Astrocyte of the hippocampus (primary cell): ENCODE data around the gene PHLPP1.
"Not testable (repeated sequence)": the region's sequence is repeated elsewhere in the genome, so short reads cannot be mapped to it uniquely, and the experiment has no call there.

ENCODE experiments used
- DNase-seq: peaks from one replicate; pipeline ENCODE4 v3.0.0; 2011; ENCODE audit warnings: low read depth, low spot score

PHLPP1 gene

DNA sequence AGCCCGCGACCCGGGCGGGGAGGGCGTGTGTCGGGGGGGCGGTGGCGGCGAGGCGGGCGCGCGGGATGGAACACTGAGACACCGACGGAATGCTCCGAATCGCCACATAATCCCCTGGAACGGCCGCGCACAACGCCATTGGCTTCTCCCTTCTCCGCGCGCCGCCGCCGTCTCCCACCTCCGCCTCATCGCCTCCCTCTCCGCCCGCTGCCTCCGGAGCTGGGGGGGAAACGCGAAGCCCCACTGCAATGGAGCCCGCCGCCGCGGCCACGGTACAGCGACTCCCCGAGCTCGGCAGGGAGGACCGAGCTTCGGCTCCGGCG, at the start of gene PHLPP1:
Gene PHLPP1 (plus strand): TSS at position 106 of the 323 bp plus-strand sequence. CDS start 143 bp downstream, at position 249.
- DNase-seq, result no peak

DNA sequence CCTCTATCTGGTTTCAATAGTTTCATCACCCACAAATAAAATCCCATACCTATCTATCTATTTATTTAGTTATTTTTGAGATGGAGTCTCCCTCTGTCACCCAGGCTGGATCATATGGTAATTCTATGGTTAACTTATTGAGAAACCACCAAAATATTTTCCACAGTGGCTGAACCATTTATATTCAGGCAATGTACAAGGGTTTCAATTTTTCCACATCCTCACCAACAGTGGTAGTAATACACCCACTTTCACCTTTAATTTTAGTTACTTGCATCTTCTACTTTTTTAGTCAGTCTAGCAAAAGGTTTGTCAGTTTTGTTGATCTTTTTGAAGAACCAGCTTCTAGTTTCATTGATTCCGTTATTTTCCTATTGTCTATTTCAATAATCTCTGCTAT, 46.1 kb upstream of the PHLPP1 start:
- no peak for DNase-seq

DNA sequence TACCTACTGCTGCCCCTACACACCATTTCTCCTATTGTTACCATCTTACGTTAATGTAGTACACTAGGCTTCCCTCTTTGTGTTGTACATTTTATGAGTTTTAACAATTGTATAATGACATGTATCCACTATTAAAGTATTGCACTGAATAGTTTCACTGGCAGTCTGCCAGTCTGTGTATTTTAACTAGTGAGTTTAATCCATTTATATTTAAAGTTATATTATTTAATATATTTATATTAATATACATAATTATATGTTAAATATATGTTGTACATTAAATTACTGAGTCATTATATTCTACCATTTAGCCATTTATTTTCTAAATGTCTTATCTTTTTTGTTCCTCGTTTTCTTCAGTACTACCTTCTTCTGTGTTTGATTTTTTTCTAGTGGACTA, 44.8 kb upstream of the PHLPP1 start:
- no peak for DNase-seq

DNA sequence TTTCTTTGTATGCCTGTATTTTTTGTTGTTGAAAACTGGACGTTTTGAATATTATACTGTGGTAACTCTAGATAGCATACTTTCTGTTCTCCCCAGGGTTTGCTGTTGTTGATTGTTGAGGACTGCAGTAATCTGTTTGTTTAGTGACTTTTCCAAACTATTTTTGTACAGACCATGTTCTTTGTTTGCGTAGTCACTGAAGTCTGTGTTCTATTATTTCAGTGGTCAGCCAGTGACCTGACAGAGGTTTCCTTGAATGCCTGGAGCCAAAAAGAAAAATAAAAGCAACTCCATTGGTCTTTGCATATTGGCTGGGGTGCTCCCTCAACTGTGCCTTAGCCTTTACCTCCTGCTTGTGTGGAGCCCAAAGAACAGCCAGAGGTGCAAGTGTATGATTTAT, 42.7 kb upstream of the PHLPP1 start:
- peak; percentile 39 for DNase-seq

DNA sequence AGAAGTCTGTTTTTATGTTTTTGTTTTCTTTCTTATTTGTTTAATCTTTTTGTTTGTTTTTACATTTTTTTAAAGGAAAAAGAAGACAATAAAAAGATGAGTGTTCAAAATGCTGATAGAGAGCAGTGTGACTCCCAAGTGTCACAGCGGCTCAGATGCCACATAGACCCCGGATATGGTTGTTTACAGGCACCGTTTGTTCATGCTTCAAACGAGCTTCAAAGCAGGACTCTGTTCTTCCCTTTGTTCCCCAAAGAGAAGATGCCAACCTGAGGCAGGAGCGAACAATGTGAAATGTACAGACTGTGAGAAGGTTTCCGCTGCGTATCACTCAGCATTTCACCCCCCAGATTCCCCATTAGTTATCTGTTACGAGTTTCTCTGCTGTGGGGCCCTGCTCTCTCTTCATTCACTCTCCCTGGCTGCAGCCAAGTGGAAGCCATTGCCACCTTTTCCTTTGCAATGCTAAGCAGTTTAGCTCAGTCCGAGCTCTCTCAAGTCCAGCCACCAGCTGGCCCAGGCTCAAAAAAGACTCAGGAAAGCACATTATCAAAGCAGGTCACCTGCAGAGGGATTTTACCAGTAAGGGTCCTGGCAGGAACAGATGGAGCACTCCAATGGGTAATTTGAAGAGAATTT, 36.4 kb upstream of the PHLPP1 start:
- DNase-seq, result no peak

DNA sequence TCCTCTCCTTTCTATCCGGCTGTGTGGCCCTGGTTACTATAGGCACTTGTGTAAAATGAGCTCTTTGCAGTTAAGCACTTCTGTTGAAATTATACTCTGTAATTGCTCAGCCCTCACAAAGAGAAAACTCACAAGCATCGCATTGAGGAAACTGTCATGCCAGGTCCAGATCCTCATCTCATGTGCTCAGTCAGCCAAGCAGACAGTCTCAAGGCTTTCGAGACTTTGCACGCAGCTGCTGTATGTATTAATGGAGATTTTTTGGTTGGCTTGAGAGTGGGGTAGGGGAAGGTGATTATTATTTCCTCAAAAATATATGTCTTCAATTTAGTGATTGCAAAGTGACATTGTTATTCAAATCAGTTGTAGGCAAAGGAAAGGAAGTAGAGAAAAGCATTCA, 33.0 kb upstream of the PHLPP1 start:
- no peak for DNase-seq

DNA sequence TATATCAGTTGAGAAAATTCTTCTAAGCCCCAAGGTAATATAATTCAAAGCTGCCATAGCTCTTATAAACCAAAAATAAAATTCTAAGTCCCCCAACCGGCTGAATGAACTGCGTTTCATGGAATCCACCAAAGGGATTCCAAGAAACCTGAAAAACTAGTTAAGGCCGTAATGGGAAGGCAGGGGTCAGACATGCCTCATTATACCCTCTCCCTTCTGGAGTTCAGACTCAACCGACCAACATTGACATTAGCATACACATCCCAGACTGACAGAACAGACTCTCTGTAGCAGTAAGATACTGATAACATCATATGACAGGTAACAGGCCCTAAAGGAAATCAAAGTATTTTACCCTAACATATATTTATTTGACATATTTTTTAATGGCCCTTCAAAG, 31.4 kb upstream of the PHLPP1 start:
- DNase-seq, result no peak

DNA sequence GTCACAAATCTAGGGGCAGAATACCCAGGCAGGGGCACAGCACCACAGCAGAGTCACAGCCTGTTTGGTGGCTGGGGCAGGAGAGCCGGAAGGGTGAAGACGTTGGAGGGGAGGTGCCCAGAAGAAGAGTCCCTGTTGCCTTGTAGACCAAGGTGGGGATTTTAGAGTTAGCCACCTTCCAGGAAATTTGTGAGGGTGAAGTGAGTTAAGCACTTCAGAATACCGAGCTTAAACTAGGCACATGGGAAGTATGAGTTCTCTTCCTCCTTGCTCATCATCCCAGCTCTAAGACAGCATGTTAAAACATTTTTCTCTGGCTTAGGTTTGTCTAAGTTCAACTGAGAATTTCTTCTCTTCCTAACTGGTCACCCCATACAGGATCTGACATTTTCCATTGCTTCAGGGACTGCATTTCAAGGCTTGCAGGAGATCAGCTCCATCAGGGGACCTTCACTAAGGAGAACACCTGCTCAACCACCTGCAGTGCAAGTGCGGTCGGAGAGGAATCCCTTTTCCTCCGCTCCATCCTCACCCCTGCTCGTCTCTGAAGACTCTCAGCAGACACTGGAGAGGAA, 26.5 kb upstream of the PHLPP1 start:
- no peak for DNase-seq

DNA sequence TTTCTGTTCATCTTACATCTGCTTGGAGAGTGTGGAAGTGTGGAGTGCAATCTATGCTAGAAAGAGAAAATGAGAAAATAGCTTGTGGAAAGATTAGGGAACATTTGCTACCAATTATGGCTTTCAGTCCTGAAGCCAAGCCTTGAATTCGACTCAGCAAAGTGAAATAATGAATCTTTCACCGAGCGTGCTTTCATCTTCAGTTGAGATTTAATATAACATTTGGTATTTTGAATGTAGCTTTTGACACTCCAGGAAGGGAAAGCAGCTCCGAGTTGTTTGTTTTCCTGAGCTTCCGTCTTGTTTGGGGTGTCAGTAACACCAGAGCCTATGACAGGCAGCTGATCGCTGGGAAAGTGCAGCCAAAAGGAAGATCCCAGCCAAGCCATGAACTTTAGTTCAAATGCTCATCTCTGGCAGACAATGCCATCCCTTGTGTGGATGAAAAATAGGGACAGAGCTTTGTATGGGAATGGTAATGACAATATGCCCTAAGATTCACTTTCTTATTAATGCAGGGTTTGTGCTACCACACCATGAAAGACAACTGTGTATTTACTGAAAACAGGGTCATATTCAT, 25.0 kb upstream of the PHLPP1 start:
- DNase-seq, result no peak

DNA sequence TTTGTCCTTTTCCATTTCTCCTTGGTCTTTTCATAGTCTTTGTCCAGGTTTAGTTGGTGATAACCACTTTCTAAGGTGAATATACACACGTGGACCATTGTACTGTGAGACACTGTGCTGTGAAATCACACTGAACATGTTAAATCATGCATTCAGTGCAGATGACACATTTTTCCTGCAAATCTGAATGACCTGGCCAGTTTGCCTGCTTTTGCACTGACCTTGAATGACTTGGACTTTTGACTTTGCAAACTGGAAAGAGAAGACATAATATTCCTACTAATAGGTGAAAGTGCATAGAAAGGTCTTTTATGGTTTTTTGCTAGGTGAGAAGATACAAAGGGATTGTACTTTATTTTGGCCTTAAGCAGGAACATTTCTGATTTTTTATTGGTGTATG, 21.7 kb upstream of the PHLPP1 start:
- no peak for DNase-seq

DNA sequence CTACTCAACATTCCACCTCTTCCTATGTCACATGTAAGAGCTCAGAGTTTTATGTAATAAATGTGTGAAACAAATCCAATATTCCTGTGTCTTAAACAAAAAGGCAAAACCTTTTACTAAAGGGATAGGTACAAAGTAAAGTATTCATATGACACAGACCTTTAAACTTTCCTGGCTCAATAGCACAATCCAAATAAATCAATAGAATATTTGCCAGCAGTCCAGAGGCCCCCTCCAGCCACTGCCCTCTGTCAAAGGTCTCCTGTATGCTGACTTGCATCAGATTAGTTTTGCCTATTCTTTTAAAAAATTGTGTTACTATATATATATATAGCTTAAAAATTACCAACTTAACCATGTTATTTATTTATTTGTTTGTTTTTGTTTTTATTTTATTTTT, 17.7 kb upstream of the PHLPP1 start:
- no peak for DNase-seq

DNA sequence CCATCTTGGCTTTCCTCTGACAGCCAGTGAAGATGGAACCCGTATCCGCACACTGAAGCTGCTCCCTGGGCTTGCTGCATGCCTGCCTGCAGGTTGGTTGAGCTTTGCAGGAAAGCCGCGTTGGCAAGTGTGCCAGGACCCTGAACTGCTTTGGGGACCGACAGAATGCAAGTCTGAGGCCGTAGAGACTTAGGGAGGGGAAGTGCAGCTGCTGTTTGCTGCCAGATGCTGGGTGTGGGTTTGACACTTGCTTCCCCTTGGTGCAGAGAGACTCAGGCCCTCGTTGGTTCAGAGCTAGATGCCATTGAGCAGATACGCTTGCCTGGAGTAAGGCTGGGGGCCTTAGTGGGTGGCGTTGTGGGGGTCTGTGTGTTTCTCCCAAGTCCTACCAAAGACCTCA, 13.1 kb upstream of the PHLPP1 start:
- DNase-seq, result no peak

DNA sequence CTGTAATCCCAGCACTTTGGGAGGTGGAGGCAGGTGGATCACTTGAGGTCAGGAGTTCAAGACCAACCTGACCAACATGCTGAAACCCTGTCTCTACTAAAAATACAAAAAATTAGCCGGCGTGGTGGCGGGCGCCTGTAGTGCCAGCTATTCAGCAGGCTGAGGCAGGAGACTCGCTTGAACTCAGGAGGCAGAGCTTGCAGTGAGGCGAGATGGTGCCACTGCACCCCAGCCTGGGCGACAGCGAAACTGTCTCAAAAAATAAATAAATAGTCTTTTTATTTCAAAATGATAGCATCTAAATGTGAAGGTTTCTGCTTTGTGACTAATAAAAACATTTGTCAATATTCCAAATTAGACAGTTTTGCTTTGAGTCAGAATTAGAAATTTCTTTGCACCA, 8.5 kb upstream of the PHLPP1 start:
- not testable (repeated sequence) for DNase-seq

DNA sequence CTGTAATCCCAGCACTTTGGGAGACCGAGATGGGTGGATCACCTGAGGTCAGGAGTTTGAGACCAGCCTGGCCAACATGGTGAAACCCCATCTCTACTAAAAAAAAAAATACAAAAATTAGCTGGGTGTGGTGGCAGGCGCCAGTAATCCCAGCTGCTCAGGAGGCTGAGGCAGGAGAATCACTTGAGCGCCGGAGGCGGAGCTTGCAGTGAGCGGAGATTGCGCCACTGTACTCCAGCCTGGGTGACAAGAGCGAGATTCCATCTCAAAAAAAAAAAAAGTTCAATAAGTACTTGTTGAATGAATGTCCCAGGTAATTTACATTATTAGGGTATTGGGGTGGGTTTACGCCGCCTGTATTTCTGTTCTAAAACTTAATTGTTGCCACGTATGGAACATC, 5.4 kb upstream of the PHLPP1 start:
- not testable (repeated sequence) for DNase-seq

DNA sequence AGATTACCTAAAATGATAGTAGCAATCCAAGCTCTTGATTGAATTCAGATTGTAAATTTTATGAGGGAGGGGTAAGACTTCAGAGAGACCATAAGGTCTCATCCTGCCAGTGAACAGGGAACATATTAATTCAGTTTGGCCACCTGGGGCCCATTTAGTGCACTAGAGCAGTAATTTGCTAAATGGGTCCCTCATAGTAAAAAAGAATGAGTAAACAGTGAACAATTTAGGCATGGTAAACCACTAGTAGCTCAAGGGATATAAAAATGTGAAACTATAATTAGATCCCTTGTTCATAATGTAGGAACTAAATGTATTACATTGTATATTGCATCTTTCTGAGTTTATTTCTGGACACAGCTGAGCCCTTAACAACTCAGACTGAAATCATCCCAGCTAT, 4.9 kb upstream of the PHLPP1 start:
- DNase-seq, result peak; percentile 13

DNA sequence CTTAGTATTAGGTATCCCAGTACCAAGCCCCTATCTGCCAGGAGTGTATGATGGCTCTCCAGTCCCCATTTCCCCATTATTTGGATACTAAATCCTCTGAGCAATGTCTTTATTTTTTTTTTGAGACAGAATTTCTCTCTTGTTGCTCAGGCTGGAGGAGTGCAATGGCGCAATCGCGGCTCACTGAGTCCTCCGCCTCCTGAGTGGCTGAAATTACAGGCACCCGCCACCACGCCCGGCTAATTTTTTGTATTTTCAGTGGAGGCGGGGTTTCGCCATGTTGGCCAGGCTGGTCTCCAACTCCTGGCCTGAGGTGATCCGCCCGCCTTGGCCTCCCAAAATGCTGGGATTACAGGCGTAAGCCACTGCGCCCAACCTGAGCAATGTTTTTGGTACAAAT, 3.6 kb upstream of the PHLPP1 start:
- no peak for DNase-seq

DNA sequence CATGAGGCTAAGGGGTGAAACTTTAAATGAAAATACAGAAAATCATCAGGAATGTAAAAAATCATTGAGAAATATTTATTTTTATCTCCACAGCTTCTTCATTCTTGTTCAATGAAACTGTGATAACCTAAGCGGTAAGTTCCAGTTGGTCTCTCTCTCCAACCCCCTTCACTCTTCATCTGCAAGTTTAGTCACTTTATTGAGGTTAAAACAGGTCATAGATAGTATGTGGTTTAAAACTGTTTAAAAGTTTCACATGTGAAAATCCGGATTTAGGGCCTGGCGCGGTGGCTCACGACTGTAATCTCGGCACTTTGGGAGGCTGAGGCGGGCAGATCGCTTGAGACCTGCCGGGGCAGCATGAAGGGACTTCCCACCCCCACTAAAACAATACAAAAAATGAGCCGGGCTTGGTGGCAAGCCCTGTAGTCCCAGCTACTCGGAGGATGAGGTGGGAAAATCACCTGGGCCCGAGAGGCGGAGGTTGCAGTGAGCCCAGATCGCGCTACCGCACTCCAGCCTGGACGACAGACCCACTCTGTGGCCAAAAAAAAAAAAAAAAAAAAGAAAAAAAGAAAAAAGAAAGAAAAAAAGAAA, 1.6 kb upstream of the PHLPP1 start:
- no peak for DNase-seq

DNA sequence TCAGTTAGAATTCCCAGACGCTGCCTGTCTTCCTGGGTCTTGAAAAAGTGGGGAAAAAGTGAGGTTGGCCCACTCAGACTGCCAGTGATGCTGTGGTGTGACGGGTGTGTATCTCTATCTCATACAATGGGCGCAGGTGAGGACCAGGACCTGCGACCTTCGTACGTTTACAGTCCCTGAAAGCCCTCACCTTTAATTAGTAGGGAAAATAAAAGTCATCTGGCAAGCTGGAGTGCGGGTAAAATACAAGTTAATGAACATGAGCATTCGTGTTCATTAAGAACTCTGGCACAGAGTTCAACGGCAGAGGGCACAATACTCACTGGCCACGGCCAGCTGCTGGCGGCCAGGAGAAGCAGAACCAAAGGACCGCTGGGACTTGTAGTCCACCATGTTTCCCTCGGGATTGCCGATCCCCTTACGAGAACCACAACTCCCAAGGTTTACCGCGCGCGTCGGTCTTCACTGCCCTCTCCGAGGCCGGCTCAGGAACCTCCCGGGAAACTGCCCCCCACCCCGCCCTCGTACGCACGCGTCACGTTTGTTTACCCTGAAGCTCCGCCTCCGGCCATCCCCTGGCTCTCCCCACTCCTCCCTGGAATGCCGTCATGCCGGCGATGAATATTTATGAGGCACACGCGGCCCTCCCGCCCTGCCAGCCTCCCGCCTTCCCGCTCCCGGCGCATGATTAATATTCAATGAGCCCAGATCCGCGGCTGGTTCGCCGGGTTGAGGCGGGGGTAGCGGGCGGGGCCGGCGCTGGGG, 488 bp upstream of the PHLPP1 start:
- DNase-seq, result peak; percentile 100

DNA sequence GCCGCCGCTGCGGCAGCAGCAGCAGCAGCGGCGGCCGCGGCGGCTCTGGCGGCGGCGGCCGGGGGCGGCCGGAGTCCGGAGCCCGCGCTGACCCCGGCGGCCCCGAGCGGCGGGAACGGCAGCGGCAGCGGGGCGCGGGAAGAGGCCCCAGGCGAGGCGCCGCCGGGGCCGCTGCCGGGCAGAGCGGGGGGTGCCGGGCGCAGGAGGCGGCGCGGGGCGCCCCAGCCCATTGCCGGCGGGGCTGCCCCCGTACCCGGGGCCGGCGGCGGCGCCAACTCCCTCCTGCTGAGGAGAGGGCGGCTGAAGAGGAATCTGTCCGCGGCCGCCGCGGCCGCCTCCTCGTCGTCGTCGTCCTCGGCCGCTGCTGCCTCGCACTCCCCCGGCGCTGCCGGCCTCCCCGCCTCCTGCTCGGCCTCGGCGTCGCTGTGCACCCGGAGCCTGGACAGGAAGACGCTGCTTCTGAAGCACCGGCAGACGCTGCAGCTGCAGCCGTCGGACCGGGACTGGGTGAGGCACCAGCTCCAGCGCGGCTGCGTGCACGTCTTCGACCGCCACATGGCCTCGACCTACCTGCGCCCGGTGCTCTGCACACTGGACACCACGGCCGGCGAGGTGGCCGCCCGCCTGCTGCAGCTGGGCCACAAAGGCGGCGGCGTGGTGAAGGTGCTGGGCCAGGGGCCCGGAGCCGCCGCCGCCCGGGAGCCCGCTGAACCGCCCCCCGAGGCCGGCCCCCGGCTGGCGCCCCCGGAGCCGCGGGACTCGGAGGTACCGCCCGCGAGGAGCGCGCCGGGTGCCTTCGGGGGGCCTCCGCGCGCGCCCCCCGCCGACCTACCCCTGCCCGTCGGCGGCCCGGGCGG, 646 bp downstream of the PHLPP1 start:
- peak; percentile 76 for DNase-seq

DNA sequence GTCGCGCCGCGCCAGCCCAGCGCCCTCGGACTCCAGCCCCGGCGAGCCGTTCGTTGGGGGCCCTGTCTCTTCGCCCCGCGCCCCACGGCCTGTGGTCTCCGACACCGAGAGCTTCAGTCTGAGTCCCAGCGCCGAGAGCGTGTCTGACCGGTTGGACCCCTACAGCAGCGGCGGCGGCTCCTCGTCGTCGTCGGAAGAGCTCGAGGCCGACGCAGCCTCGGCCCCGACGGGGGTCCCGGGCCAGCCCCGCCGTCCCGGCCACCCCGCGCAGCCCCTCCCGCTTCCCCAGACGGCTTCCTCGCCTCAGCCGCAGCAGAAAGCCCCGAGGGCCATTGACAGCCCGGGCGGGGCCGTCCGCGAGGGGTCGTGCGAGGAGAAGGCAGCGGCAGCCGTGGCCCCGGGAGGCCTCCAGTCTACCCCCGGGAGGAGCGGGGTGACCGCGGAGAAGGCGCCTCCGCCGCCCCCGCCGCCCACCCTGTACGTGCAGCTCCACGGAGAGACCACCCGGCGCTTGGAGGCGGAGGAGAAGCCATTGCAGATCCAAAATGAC, 1.4 kb downstream of the PHLPP1 start:
- peak; percentile 72 for DNase-seq
